Measurements from ENCODE around the gene WIZ.
"Not testable (repeated sequence)": the region's sequence is repeated elsewhere in the genome, so short reads cannot be mapped to it uniquely, and the experiment has no call there.

WIZ gene

GRCh38 chr19:15449620-15450527, at the start of gene WIZ:
Gene WIZ (minus strand): TSS chr19:15449956. CDS start chr19:15448307, 1,649 bp downstream.
- DNase-seq (ENCODE audit: low read depth in 3 of 3, low spot score in 1 of 3), result peak; percentile 60 to 87 (median 60)

GRCh38 chr19:15498910-15499309, 49.2 kb upstream of the WIZ start:
- no peak for DNase-seq (ENCODE audit: low read depth in 3 of 3, low spot score in 1 of 3)

- DNase-seq (ENCODE audit: low read depth in 3 of 3, low spot score in 1 of 3), result no peak
Observed at GRCh38 chr19:15498156-15498858, 48.6 kb upstream of the WIZ start.

DNA sequence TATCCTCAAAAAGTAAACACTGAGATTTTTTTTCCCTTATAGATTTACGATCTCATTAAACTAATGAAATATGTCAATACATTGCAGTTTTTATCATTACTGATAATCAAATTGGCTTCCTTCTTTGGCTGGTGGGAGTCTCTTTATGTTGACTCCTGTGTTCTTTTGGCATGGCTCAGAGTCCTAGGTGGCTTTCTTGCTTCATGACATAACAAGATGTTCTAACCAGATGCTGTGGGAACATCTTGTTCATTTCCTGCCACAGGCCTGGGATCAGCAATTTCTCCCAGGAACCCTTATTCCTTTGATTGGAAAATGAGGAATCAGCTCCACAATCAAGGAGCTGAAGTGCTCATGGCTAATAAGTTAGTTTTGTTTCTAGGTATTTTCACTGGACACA, 45.4 kb upstream of the WIZ start:
- DNase-seq (ENCODE audit: low read depth in 3 of 3, low spot score in 1 of 3), result no peak

GRCh38 chr19:15488489-15489226, 38.9 kb upstream of the WIZ start:
- DNase-seq (ENCODE audit: low read depth in 3 of 3, low spot score in 1 of 3), result no peak

GRCh38 chr19:15487038-15487437, 37.3 kb upstream of the WIZ start:
- no peak for DNase-seq (ENCODE audit: low read depth in 3 of 3, low spot score in 1 of 3)

- not testable (repeated sequence) for DNase-seq (ENCODE audit: low read depth in 3 of 3, low spot score in 1 of 3)
Observed at GRCh38 chr19:15485768-15486167, 36.0 kb upstream of the WIZ start.

- not testable (repeated sequence) for DNase-seq (ENCODE audit: low read depth in 3 of 3, low spot score in 1 of 3)
Observed at GRCh38 chr19:15480996-15481395, 31.2 kb upstream of the WIZ start.

DNA sequence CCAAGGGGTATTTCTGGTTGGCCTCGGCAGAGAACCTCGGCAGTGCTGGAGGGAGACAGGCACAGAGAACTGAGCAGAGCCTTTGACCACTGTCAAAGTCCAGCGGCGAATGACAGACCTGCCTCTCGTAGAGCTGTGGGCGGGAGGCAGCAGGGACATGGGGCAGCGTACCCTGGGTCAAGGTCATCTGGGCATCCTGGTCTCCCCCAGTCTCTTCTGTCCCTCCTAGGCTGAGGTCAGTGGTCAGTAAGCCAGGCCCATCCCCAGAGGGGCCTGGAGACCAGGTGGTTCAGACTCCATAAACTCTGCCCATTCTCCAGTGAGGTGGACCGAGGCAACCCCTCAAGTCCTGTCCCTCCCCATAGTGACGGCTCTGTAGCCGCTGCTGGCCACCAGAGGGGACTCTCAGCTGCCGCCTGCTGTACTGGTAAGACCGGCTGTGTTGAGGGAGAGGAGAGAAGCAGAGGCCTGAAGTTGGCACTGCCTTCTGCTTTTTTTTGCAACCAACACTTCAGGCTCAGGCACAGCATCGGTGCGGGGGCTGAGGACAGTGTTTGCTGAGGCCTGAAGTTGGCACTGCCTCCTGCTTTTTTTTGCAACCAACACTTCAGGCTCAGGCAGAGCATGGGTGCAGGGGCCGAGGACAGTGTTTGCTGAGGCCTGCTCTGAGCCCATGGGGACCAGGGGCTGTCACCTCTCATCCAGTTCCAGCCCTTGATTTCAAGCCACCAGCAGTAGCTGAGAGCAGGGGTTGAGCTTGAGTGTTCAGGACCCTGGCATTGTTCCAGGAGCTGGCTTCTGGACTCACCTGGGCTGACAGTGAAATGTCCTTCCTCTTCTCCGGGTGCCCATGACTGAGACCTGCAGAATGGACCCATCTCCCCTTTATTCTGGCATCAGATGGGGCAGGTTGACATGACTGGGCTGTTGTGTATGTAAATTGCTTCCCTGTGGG, 29.9 kb upstream of the WIZ start, which contains the start of gene PGLYRP2:
Gene PGLYRP2 (minus strand): TSS at position 111 of the 955 bp plus-strand sequence. CDS start 130 bp downstream, outside the sequence.
- no peak for DNase-seq (ENCODE audit: low read depth in 3 of 3, low spot score in 1 of 3)

DNA sequence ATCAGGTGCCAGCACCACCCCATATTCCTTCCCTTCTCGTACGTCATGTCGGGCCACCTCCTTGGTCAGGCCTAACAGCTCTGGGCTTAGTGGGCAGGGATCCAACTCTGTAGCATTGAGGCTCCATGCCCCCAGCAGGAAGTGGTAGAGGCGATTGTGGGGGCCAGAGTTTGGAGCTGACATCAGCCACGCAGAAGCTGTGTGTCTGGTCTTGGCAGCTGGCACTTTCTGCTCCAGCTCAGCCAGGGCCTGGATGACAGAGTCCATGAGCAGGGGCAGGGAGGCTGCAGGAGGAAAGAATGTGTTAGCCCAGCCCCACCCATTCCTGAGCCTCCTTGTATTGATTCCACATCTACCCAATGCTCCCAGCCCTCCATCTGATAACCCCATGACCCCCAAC, 26.6 kb upstream of the WIZ start:
- DNase-seq (ENCODE audit: low read depth in 3 of 3, low spot score in 1 of 3), result no peak

DNA sequence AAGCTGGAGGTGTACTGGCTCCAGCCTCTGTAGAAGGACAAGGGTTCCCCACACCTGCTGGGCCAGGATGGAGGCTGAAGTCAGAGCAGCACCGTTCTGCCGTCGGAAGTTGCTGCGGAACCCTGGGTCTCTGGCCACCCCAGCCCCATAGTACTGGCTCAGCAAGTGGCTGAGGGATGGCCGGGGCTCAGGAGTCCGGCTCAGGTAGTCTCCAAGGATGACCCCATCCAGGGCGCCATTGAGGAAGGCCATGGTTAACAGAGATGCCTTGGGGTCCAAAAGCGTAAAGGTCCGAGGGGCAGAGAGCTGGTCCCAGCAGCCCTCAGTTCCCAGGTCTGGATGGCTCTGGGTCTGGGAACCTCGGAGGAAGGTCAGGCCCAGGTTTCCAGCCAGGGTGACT, 25.9 kb upstream of the WIZ start:
- no peak for DNase-seq (ENCODE audit: low read depth in 3 of 3, low spot score in 1 of 3)

- no peak for DNase-seq (ENCODE audit: low read depth in 3 of 3, low spot score in 1 of 3)
Observed at GRCh38 chr19:15475169-15475568, 25.4 kb upstream of the WIZ start.

DNA sequence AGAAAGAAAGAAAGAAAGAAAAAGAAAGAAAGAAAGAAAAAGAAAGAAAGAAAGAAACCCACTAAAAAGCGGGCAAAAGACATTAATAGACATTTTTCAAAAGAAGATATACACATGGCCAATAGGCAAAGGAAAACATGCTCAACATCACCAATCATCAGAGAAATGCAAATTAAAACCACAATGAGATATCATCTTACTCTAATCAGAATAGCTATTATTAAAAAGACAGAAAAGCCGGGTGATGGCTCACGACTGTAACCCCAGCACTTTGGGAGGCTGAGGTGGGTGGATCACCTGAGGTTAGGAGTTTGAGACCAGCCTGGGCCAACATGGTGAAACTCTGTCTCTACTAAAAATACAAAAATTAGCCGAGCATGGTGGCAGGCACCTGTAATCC, 24.1 kb upstream of the WIZ start:
- not testable (repeated sequence) for DNase-seq (ENCODE audit: low read depth in 3 of 3, low spot score in 1 of 3)

GRCh38 chr19:15471639-15472101, 21.9 kb upstream of the WIZ start:
- DNase-seq (ENCODE audit: low read depth in 3 of 3, low spot score in 1 of 3), result no peak

DNA sequence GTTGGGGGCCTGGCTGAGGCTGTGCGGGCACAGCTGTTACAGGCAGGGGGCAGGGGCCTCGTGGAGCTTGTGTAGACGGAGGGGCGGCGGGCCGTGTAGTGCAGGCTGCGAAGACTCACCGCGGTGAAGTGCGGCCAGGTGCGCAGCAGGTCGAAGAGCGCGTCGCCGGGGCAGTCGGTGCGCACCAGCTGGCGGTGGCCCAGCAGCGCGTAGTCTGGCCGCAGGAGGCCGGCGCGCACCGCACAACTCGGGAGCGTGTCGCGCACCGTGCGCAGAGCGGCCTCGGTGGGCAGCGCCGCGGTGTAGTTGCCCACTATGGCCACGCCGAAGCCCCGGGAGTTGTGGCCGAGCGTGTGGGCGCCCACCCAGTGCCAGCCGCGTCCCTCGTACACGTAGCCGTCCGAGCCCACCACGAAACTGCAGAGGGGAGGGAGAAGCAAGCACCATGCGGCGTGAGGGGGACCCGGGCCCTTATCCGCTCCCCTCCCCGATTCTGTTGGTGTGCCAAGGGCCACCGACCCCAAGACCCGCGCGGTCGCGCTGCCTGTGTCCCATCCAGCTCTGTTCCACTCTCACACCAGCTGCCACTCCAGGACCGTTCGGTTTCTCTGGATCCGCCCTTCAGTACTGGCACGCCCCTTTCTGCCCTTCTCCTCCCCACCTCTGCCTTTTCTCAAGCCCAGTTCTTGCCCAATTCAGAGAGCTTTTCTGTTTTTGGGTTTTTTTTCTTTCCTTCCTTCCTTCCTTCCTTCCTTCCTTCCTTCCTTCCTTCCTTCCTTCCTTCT, 19.9 kb upstream of the WIZ start:
- DNase-seq (ENCODE audit: low read depth in 3 of 3, low spot score in 1 of 3), result no peak

GRCh38 chr19:15468675-15469512, 19.1 kb upstream of the WIZ start:
- DNase-seq (ENCODE audit: low read depth in 3 of 3, low spot score in 1 of 3), result no peak

- no peak for DNase-seq (ENCODE audit: low read depth in 3 of 3, low spot score in 1 of 3)
Observed at GRCh38 chr19:15467734-15468214, 18.0 kb upstream of the WIZ start.
